Left lung (tissue), 10 donors: ENCODE data around the gene EIF4G3. TPM values are rescaled to one million over a fixed set of nuclear protein-coding genes. Genes with fewer than 3 reads are reported as not detected.
A peak's percentile ranks its signal among the peaks of the same experiment; 100 is the strongest.
"Not testable (repeated sequence)": the region's sequence is repeated elsewhere in the genome, so short reads cannot be mapped to it uniquely, and the experiment has no call there.

Experiments
- ATAC-seq: fragments of 200-7000 bp; cut with Tn5 transposase; one replicate; pipeline ENCODE4 v1.9.1; 2020; ENCODE audit warnings: moderate library complexity
- DNase-seq, 4 donors: peaks; one replicate each; pipeline ENCODE4 v3.0.0-alpha.2; 2013 to 2020
- H3K27ac ChIP-seq, 2 donors: fragments of 200-600 bp; sonication (generic) in 1 of 2; one replicate each; pipeline versions ENCODE4 v1.5.0 to v1.8.0; 2020 to 2021
- H3K27me3 ChIP-seq, 2 donors: fragments of 200-600 bp; sonication (generic) in 1 of 2; one replicate each; pipeline versions ENCODE4 v1.5.0 to v1.8.0; 2020 to 2021
- H3K36me3 ChIP-seq, 2 donors: fragments of 200-600 bp; sonication (generic) in 1 of 2; one replicate each; pipeline versions ENCODE4 v1.5.0 to v1.8.0; 2020 to 2021
- H3K4me1 ChIP-seq, 2 donors: fragments of 200-600 bp; one replicate each; pipeline ENCODE4 v1.8.0; 2021
- H3K4me3 ChIP-seq, 2 donors: fragments of 200-600 bp; sonication (generic) in 1 of 2; one replicate each; pipeline versions ENCODE4 v1.5.0 to v1.8.0; 2020 to 2021; ENCODE audit warnings: mild to moderate bottlenecking in 1 of 2
- H3K9me3 ChIP-seq, 2 donors: fragments of 200-600 bp; sonication (generic) in 1 of 2; one replicate each; pipeline versions ENCODE4 v1.5.0 to v1.8.0; 2020 to 2021
- intact Hi-C, 2 donors: fragments of 100-400 bp; cut with DNase I; formaldehyde crosslinking; loops; one replicate each; pipeline versions ENCODE4 v1.11.2 to v1.14.2; 2022
- polyA plus RNA-seq, 6 donors: library from polyadenylated mRNA; unstranded; fragments of 120-200 nt; gene quantifications; one replicate each; pipeline ENCODE4 v1.2.1, GENCODE V29; 2013; ENCODE audit not compliant: insufficient read length in 6 of 6
- total RNA-seq, 2 donors: library from RNA; stranded (reverse); fragmentation: NEBNext Ultra II Directional; extraction: Animal tissue kit (Norgen Biotek cat#: 25700); gene quantifications; one replicate each; pipeline ENCODE4 v1.2.1, GENCODE V29; 2021
- TF ChIP-seq, protein P1 (sequence below), 2 donors: fragments of 200-600 bp; sonication (generic) in 1 of 2; IDR thresholded peaks; one replicate each; pipeline versions ENCODE4 v1.5.0 to v1.8.0; 2021; ENCODE audit warnings: antibody characterized with exemption in 2 of 2
- donor health status: DM: no; HTN: yes; CAD: no.
- donor health status: DM: no; HTN: no; CAD: no.

Gene EIF4G3
- total and polyA plus RNA-seq, 8 donors: 54.6 to 67.9 (median 61.7) TPM

DNA sequence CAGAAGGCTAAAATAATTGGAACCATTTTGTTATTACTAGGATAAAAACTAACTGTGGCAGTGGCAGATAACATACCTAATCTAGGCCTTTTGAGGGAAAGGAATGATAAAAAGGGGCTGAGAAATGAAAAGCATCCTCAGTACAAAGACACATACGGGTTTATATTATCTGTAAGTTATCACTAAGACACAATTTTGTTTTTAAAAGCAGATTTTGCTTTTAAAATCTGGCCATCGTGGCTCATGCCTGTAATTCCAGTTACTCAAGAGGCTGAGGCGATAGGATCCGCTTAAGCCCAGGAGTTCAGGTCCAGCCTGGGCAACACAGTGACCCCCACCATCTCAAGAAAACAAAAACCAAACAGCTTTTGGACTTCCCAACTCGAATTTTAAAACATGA is 364.8 kb downstream of the EIF4G3 start:
- intact Hi-C loops: no loop called here
- TF ChIP-seq, protein P1, sequence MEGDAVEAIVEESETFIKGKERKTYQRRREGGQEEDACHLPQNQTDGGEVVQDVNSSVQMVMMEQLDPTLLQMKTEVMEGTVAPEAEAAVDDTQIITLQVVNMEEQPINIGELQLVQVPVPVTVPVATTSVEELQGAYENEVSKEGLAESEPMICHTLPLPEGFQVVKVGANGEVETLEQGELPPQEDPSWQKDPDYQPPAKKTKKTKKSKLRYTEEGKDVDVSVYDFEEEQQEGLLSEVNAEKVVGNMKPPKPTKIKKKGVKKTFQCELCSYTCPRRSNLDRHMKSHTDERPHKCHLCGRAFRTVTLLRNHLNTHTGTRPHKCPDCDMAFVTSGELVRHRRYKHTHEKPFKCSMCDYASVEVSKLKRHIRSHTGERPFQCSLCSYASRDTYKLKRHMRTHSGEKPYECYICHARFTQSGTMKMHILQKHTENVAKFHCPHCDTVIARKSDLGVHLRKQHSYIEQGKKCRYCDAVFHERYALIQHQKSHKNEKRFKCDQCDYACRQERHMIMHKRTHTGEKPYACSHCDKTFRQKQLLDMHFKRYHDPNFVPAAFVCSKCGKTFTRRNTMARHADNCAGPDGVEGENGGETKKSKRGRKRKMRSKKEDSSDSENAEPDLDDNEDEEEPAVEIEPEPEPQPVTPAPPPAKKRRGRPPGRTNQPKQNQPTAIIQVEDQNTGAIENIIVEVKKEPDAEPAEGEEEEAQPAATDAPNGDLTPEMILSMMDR (IDR thresholded peaks at IDR 0.05): no peak
- ATAC-seq: no peak
- no peak overlapping the region for H3K27ac ChIP-seq
- peaks cover 0 to 51% of the 10 kb centered on the region in 2 donors for H3K36me3 ChIP-seq
- H3K4me3 ChIP-seq: no peak overlapping the region
- H3K4me1 ChIP-seq: no peaks in the 10 kb centered on the region
- no peaks in the 10 kb centered on the region for H3K9me3 ChIP-seq
- H3K27me3 ChIP-seq: no peaks in the 10 kb centered on the region
- DNase-seq: no peak

DNA sequence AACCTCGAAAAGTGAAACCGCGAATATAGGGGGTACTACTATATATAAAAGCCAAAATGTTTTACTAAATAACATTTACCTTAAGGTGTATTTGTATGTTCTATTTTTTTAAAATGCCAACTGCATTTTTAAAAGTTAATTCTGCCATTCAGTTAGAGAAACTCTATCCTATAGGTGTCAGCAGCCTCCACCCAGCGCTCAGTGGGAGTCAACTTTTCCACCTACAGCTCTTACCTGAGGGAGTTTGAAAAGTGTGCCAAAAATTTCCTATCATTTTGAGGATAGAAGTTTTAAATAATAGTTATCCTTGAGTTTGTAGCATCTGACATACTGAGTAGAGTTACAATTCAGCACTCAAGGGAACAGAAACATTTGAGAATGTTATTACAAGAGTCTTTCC is 383.5 kb downstream of the EIF4G3 start:
- TF ChIP-seq, protein P1 (IDR thresholded peaks at IDR 0.05): no peak
- Histone ChIP-seq H3K4me3 (no peak overlapping the region), H3K27me3 (no peaks in the 10 kb centered on the region), H3K9me3 (no peaks in the 10 kb centered on the region), H3K36me3 (no peaks in the 10 kb centered on the region), H3K27ac (no peak overlapping the region), H3K4me1 (peaks cover 0 to 1% of the 10 kb centered on the region in 2 donors)
- DNase-seq: no peak
- intact Hi-C loops: no loop called here
- no peak for ATAC-seq

DNA sequence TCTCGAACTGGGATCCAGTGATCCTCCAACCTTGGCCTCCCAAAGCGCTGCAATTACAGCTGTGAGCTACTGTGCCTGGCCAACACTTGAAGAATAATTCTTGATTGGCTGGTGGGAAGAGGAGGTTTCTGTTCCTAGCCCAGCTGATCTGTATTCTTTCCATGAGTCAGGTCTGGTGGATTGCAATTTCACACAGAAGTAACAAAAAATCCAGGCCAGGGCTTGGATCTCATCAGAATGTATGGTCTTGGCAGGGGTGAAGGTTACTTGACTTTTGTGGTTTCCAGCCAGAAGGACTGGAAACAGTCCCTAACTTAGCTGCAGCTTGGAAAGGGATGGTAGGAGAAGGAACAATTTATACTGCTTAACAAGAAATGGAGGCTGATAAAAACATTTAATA is 384.5 kb downstream of the EIF4G3 start:
- Histone ChIP-seq H3K9me3 (no peaks in the 10 kb centered on the region), H3K36me3 (no peaks in the 10 kb centered on the region), H3K4me3 (no peak overlapping the region), H3K27me3 (no peaks in the 10 kb centered on the region), H3K4me1 (peaks cover 0 to 8% of the 10 kb centered on the region in 2 donors), H3K27ac (no peak overlapping the region)
- ATAC-seq (peak; percentile 10), DNase-seq (peak in 1 of 4 donors; percentile 21)
- TF ChIP-seq, protein P1 (IDR thresholded peaks at IDR 0.05): no peak
- intact Hi-C loops: no loop called here

DNA sequence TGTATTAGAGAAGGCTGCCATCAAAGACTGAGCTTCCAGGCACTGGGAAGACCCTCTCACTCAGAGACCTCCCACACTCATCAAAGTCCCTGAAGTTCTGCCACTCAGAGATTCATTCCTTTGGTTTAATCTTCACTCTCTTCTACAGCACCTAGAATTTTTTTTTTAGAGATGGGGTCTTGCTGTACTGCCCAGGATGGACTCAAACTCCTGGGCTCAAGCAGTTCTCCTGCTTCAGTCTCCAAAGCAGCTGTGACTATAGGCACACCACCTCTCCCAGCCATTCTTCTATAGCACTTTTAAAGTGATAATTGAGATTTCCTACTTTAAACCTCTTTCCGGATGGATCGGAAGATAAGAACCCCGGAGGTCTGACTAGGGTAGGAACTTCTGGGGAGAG is 385.9 kb downstream of the EIF4G3 start:
- Histone ChIP-seq H3K4me1 (peaks cover 0 to 8% of the 10 kb centered on the region in 2 donors), H3K4me3 (no peak overlapping the region), H3K9me3 (no peaks in the 10 kb centered on the region), H3K27ac (no peak overlapping the region), H3K36me3 (no peaks in the 10 kb centered on the region), H3K27me3 (no peaks in the 10 kb centered on the region)
- DNase-seq (no peak), ATAC-seq (no peak)
- intact Hi-C loops: no loop called here
- TF ChIP-seq, protein P1 (IDR thresholded peaks at IDR 0.05): no peak

DNA sequence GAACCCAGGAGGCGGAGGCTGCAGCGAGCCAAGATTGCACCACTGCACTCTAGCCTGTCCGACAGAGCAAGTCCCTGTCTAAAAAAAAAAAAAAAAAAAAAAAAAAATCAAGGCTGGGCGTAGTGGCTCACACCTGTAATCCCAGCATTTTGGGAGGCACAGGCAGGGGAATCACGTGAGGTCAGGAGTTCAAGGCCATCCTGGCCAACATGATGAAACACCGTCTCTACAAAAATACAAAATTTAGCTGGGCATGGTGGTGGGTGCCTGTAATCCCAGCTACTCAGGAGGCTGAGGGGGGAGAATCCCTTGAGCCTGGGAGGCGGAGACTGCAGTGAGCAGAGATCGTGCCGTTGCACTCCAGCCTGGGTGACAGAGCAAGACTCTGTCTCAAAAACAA is 387.1 kb downstream of the EIF4G3 start:
- H3K27me3 ChIP-seq, intact Hi-C loops, H3K36me3 ChIP-seq, DNase-seq, H3K4me3 ChIP-seq, H3K27ac ChIP-seq, H3K9me3 ChIP-seq, ATAC-seq: not testable (repeated sequence)
- peaks cover 11 to 20% of the 10 kb centered on the region in 2 donors for H3K4me1 ChIP-seq
